Heart left ventricle (tissue), 16 donors: Measurements from ENCODE around the gene TCF20. TPM values are rescaled to one million over a fixed set of nuclear protein-coding genes. Genes with fewer than 3 reads are reported as not detected.

Experiments used
- ATAC-seq, 4 donors: fragments of 200-7000 bp; cut with Tn5 transposase; one replicate each; pipeline ENCODE4 v1.9.1; 2020 to 2022; ENCODE audit warnings: moderate library complexity in 4 of 4, mild to moderate bottlenecking in 3 of 4, moderate number of reproducible peaks in 1 of 4
- DNase-seq, 5 donors: peaks; one replicate each; pipeline ENCODE4 v3.0.0-alpha.2; 2020
- H3K27ac ChIP-seq, 12 donors: fragments of 200-600 bp; sonication (generic) in 4 of 12; one replicate each; pipeline versions ENCODE4 v1.5.0 to v1.8.0; 2016 to 2022; ENCODE audit warnings: mild to moderate bottlenecking in 2 of 12
- H3K27me3 ChIP-seq, 9 donors: fragments of 200-600 bp; sonication (generic) in 2 of 9; one replicate each; pipeline versions ENCODE4 v1.5.1 to v1.8.0; 2016 to 2022; ENCODE audit warnings: mild to moderate bottlenecking in 3 of 9
- H3K36me3 ChIP-seq, 9 donors: fragments of 200-600 bp; sonication (generic) in 2 of 9; one replicate each; pipeline versions ENCODE4 v1.5.0 to v1.8.0; 2018 to 2022; ENCODE audit warnings: mild to moderate bottlenecking in 2 of 9
- H3K4me1 ChIP-seq, 12 donors: fragments of 200-600 bp; sonication (generic) in 4 of 12; one replicate each; pipeline versions ENCODE4 v1.5.0 to v1.8.0; 2016 to 2022; ENCODE audit warnings: mild to moderate bottlenecking in 3 of 12
- H3K4me3 ChIP-seq, 12 donors: fragments of 200-600 bp; sonication (generic) in 4 of 12; one replicate each; pipeline versions ENCODE4 v1.5.0 to v1.8.0; 2017 to 2022; ENCODE audit warnings: mild to moderate bottlenecking in 9 of 12, moderate library complexity in 4 of 12
- H3K9me3 ChIP-seq, 12 donors: fragments of 200-600 bp; sonication (generic) in 4 of 12; one replicate each; pipeline versions ENCODE4 v1.5.0 to v1.8.0; 2016 to 2022; ENCODE audit warnings: mild to moderate bottlenecking in 1 of 12
- POLR2A ChIP-seq, 2 donors: fragments of 450-650 bp; IDR thresholded peaks; one replicate each; pipeline ENCODE4 v1.6.1; 2017; ENCODE audit warnings: antibody characterized with exemption in 2 of 2, mild to moderate bottlenecking in 2 of 2, moderate library complexity in 2 of 2
- WGBS, 4 donors: extraction: QIAGEN DNeasy Blood & Tissue Kit in 2 of 4; methylation state at CpG; one replicate each; pipeline versions ENCODE4 v1.1.5 to v1.1.7; 2013 to 2018; 5-methylcytosine and 5-hydroxymethylcytosine counted together
- intact Hi-C, 10 donors: fragments of 100-400 bp; cut with DNase I; formaldehyde crosslinking; loops; one replicate each; pipeline versions ENCODE4 v1.11.1 to v1.14.2; 2022
- polyA plus RNA-seq, 2 donors: library from polyadenylated mRNA; stranded (reverse); fragments of 200-250 nt; gene quantifications; one replicate each; pipeline ENCODE4 v1.2.3, GENCODE V29; 2013
- total RNA-seq, 9 donors: library from RNA; depleted of rRNA in 2 of 9; stranded (reverse); fragments of >200 nt in 2 of 9; fragmentation: NEBNext Ultra II Directional in 3 of 9; extraction: Animal tissue kit (Norgen Biotek cat#: 25700) in 3 of 9; gene quantifications; one replicate each; pipeline versions ENCODE4 v1.1.0 to v1.2.4, GENCODE V29; 2016 to 2023
- TF ChIP-seq, protein P1 (sequence below), 12 donors: fragments of 200-600 bp; sonication (generic) in 4 of 12; IDR thresholded peaks; one replicate each; pipeline versions ENCODE4 v1.5.0 to v1.8.0; 2018 to 2022; ENCODE audit warnings: antibody characterized with exemption in 12 of 12, mild to moderate bottlenecking in 5 of 12
- donor health status: ischemic (EF 13 %, LVEDD 7.1; RV severe dilation, severe dysfunction).
- donor health status: healthy with polysubstance abuse.
- donor health status: DM: no; HTN: yes; CAD: no.
- donor health status: DM: no; HTN: no; CAD: no.
- donor health status: ischemic (EF 25% LVEDD 6.9; RV normal size, moderate dysfunction).
- donor health status: ischemic (EF 25% LVEDD 5.7; RV mildly dilated, moderate dysfunction).
- donor health status: healthy.
- donor health status: DM: yes; HTN: yes; CAD: no.
- donor health status: ischemic (EF 35%, LVEDD 5.7; RV mildly dilated, moderate dysfunction).
- donor health status: nonischemic (EF 11% LVEDD 7.7; RV severe dilation, severe dysfunction).
- donor health status: DM: yes; HTN: yes; CAD: no.
- donor health status: PGD.
- donor health status: ischemic (EF 29% LVEDD 5.4; RV normal size, mild dysfunction).
- donor health status: nonischemic (EF 23%, LVEDD 6.1; RV moderate dilation, normal function).

TCF20 gene
- total and polyA plus RNA-seq, 11 donors = 5.2 to 25.7 (median 15.7) TPM

DNA sequence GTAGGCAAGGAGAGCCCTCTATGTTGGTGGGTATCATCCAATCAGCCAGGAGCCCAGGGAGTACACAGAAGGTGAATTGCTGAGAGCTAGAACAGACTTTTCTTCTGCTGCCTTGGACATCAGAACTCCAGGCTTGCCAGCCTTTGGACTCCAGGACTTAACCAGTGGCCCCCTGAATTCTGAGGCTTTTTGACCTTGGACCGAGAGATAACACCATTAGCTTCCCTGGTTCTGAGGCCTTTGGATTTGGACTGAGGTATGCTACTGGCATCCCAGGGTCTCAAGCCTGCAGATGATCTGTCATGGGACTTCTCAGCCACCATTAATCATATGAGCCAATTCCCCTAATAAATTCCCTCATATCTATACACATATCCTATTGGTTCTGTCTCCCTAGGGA lies 21.5 kb downstream of the TCF20 start:
- Histone ChIP-seq H3K4me3 (no peak overlapping the region), H3K9me3 (no peaks in the 10 kb centered on the region), H3K27me3 (no peaks in the 10 kb centered on the region), H3K36me3 (peaks cover 0 to 1% (median 0%) of the 10 kb centered on the region in 9 donors), H3K4me1 (peaks cover 0 to 6% (median 0%) of the 10 kb centered on the region in 12 donors), H3K27ac (no peak overlapping the region)
- TF ChIP-seq, protein P1, sequence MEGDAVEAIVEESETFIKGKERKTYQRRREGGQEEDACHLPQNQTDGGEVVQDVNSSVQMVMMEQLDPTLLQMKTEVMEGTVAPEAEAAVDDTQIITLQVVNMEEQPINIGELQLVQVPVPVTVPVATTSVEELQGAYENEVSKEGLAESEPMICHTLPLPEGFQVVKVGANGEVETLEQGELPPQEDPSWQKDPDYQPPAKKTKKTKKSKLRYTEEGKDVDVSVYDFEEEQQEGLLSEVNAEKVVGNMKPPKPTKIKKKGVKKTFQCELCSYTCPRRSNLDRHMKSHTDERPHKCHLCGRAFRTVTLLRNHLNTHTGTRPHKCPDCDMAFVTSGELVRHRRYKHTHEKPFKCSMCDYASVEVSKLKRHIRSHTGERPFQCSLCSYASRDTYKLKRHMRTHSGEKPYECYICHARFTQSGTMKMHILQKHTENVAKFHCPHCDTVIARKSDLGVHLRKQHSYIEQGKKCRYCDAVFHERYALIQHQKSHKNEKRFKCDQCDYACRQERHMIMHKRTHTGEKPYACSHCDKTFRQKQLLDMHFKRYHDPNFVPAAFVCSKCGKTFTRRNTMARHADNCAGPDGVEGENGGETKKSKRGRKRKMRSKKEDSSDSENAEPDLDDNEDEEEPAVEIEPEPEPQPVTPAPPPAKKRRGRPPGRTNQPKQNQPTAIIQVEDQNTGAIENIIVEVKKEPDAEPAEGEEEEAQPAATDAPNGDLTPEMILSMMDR (IDR thresholded peaks at IDR 0.05) = no peak
- TF ChIP-seq POLR2A (IDR thresholded peaks at IDR 0.05) = no peak
- ATAC-seq (no peak), DNase-seq (no peak)
- WGBS, 4 donors = 25 to 97% (median 68%) methylated on average over 1 of the region's 1 CpG
- intact Hi-C loops = no loop called here

DNA sequence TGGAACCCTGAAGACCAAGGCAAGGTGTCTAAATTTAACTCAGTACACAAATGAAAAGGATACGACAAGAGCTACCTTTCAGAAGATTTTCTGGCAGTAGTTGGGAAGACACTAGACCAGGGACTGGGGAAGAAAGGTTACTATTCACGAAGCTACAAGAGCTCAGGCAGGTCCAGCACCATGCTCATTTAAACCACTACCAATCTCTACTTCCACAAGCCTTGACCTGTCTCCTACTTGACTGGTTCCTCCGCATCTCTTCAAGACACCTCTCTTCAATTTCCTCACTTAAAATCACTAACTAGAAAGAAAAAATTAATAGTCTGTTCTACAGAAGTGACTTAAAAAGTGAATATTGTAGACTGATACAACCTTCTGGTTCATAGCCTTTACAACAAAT lies 22.9 kb downstream of the TCF20 start:
- H3K36me3 ChIP-seq = peaks cover 0 to 11% (median 0%) of the 10 kb centered on the region in 9 donors
- intact Hi-C loops = no loop called here

DNA sequence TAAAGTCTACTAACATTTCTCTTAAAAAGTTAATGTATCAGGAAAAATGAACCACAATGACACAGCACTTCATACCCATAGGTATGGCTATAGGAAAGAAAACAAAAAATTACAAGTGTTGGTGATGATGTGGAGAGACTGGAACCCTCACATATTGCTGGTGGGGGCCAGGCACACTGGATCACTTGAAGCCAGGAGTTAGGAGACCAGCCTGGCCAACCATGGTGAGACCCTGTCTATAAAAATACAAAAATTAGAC lies 26.7 kb downstream of the TCF20 start:
- ATAC-seq = no peak
- H3K4me1 ChIP-seq = peaks cover 0 to 1% (median 0%) of the 10 kb centered on the region in 12 donors
- H3K27ac ChIP-seq = no peak overlapping the region
- no peaks in the 10 kb centered on the region for H3K9me3 ChIP-seq
- intact Hi-C loops = no loop called here
- H3K27me3 ChIP-seq = no peaks in the 10 kb centered on the region
- H3K4me3 ChIP-seq = no peak overlapping the region
- DNase-seq = no peak
- H3K36me3 ChIP-seq = peaks cover 0 to 11% (median 0%) of the 10 kb centered on the region in 9 donors
- TF ChIP-seq POLR2A (IDR thresholded peaks at IDR 0.05) = no peak
- TF ChIP-seq, protein P1 (IDR thresholded peaks at IDR 0.05) = no peak

More for the DNA sequence above, 22.9 kb downstream of the TCF20 start:
- WGBS, 4 donors = 93 to 96% (median 94%) methylated on average over 3 of the region's 3 CpGs
- ATAC-seq (no peak), DNase-seq (no peak)
- Histone ChIP-seq H3K27me3 (no peaks in the 10 kb centered on the region), H3K4me1 (peaks cover 0 to 6% (median 0%) of the 10 kb centered on the region in 12 donors), H3K27ac (no peak overlapping the region), H3K4me3 (no peak overlapping the region), H3K9me3 (no peaks in the 10 kb centered on the region)
- TF ChIP-seq, protein P1 (IDR thresholded peaks at IDR 0.05) = no peak
- TF ChIP-seq POLR2A (IDR thresholded peaks at IDR 0.05) = no peak

DNA sequence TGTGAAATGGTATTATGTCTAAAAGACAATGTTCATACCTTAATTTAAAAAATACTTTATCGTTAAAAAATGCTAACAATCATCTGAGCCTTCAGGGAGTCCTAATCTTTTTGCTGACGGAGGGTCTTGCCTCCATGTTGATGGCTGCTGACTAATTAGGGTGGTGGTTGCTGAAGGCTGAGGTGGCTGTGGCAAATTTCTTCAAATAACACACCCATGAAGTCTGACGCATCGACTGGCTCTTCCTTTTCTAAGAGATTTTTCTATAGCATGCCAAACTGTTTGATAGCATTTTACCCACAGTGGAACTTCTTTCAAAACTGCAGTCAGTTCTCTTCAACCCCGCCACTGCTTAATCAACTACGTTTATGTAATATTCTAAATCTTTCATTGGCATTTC lies 33.6 kb downstream of the TCF20 start:
- no peak for TF ChIP-seq POLR2A (IDR thresholded peaks at IDR 0.05)
- TF ChIP-seq, protein P1 (IDR thresholded peaks at IDR 0.05) = no peak
- H3K9me3 ChIP-seq = peaks cover 0 to 19% (median 9%) of the 10 kb centered on the region in 12 donors
- no peak overlapping the region for H3K4me3 ChIP-seq
- H3K4me1 ChIP-seq = no peaks in the 10 kb centered on the region
- H3K36me3 ChIP-seq = no peaks in the 10 kb centered on the region
- no peak overlapping the region for H3K27ac ChIP-seq
- H3K27me3 ChIP-seq = no peaks in the 10 kb centered on the region
- DNase-seq (no peak), ATAC-seq (no peak)
- intact Hi-C loops = loop anchor here in 1 of 10 donors (10.0 kb wide), 1 partner anchor 78 kb away; no protein-coding TSS in a partner anchor
- WGBS, 4 donors = 96 to 97% (median 97%) methylated on average over 6 of the region's 6 CpGs
